ENCODE data around the gene KPNA3.
A peak's percentile ranks its signal among the peaks of the same experiment; 100 is the strongest.
"Not testable (repeated sequence)": the region's sequence is repeated elsewhere in the genome, so short reads cannot be mapped to it uniquely, and the experiment has no call there.

KPNA3 gene

GRCh38 chr13:49807681-49808080 lies 15.2 kb upstream of the KPNA3 start:
- DNase-seq (ENCODE audit: low spot score) = no peak

DNA sequence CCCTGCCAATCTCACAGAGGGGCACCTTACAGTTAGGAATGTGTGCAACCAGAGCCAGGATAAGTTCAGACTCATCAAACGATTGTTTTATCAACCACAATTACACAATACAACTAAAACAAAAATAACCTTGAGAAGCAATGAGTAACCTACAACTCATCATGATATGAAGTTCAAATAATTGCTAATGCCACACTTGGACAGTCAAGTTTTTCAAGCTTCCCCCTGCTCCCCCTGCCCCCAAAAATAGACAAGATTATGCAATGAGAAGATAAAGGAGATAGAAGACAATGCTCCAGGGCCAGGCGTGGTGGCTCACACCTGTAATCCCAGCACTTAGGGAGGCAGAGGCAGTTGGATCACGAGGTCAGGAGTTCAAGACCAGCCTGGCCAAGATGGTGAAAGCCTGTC lies 13.6 kb upstream of the KPNA3 start:
- DNase-seq (ENCODE audit: low spot score) = no peak

DNA sequence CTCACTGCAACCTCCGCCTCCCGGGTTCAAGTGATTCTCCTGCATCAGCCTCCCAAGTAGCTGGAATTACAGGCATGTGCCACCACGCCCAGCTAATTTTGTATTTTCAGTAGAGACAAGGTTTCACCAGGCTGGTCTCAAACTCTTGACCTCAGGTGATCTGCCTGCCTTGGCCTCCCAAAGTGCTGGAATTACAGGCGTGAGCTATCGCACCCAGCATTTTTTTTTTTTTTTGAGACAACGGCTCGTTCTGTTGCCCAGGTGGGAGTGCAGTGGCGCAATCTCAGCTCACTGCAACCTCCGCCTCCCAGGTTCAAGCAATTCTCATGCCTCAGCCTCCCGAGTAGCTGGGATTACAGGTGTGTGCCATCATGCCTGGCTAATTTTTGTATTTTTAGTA lies 10.6 kb upstream of the KPNA3 start:
- DNase-seq (ENCODE audit: low spot score) = not testable (repeated sequence)

GRCh38 chr13:49802426-49802825 lies 9.9 kb upstream of the KPNA3 start:
- no peak for DNase-seq (ENCODE audit: low spot score)

DNA sequence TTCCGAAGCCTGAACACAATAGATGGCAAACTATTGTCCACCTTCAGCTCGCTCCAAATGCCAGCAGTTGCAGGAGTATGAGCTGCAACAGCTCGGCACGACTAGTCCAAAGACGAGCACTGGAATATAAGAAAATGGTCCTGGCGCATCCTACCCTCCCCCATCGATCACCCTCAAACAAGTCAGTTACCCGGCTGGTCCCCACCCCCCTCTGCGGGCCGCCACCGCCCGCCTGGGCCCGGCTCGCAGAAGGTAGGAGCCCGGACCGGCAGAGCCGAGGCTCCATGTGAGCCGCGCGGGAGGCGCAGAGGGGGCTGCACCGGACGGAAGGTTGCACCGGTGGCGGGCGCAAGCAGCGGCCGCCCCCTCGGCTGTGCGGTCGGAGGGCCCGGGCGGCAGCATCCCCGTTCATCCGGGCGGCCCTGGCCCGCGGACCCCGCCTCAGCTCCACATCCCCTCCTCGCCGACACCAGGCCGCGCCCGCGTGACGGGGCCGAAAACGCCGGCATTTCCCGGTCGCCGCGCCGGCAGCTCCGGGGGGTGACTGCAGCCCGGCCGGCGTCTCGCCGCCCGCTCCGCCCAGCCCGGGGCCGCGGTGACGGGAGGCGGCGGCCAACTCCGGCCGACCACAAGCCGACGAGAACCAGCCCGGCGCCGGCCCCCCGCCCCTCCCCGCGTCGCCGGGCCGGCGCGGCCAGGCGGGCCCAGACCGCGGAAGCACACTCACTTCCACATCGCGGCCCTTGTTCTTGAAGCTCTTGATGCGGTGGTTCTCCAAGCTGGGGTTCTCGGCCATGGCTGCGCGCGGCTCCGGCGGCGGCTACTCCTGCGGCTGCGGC lies 552 bp downstream of the KPNA3 start:
- DNase-seq (ENCODE audit: low spot score) = peak; percentile 42

- peak; percentile 25 for DNase-seq (ENCODE audit: low spot score)
Observed at GRCh38 chr13:49791315-49791710, 1.2 kb downstream of the KPNA3 start.

DNA sequence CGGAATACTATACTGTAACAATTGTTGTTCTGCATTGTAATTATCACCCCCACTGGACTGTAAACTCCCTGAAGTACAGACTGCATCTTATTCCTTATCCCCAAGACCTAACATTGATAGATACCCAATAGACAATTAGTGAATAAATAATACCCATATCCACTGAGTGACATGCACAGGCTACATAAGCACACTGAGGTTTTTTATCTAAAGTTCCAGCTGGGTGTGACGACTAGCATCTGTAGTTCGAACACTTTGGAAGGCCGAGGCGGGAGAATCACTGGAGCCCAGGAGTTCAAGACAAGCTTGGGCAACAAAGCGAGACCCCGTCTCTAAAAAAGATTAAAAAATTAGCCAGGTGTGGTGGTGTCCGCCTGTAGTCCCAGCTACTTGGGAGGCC lies 2.5 kb downstream of the KPNA3 start:
- DNase-seq (ENCODE audit: low spot score) = no peak

GRCh38 chr13:49786401-49787008 lies 6.0 kb downstream of the KPNA3 start:
- no peak for DNase-seq (ENCODE audit: low spot score)

- no peak for DNase-seq (ENCODE audit: low spot score)
Observed at GRCh38 chr13:49784886-49785570, 7.5 kb downstream of the KPNA3 start.

DNA sequence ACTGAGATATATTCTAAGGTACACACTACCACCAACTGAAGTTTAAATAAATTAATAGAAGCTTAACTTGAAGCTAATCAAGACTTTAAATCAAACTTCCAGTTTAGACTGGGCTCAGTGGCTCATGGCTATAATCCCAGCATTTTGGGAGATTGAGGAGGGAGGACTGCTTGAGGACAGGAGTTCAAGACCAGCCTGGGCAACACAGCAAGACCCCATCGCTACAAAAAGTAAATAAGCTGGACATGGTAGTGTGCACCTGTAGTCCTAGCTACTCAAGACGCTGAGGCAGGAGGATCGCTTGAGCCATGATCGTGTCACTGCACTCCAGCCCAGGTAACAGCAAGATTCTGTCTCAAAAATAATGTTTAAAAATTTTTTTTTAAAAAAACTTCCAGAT lies 8.6 kb downstream of the KPNA3 start:
- DNase-seq (ENCODE audit: low spot score) = no peak

DNA sequence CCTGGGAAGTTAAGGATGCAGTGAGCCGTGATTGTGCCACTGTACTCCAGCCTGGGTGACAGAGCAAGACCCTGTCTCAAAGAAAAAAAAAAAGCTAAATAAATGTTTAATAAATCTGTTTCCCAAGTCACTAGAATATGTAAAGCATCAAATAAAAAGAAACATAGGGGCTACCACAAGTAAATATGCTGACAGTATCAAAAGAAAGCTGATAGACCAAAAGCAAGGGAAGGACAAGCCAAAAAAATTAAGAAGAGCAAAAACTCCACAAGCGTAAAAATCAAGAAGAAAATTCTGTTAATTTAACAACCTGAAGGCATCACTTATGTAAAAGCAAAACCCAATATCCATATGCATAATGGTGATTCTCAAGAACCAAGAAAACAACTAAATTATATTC lies 9.7 kb downstream of the KPNA3 start:
- no peak for DNase-seq (ENCODE audit: low spot score)

DNA sequence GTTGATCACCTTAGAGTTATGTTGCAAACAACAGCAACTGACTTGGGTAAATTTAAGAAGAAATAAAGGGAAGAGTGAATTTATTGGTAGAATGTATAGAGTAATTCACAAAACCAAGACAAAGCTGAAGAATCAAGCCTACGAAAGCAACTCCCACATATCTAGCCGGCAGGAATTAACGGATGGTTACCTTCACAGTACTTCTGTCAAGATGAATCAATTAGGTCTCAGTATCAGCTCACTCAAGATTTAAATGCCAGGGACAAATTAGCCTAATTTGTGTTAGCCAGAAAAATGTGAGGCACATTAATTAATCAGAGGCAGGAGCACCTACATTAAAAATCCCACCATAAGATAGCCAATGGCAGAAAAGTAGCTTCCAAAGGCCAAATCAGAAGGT lies 10.7 kb downstream of the KPNA3 start:
- DNase-seq (ENCODE audit: low spot score) = no peak

- no peak for DNase-seq (ENCODE audit: low spot score)
Observed at GRCh38 chr13:49779721-49780120, 12.8 kb downstream of the KPNA3 start.

GRCh38 chr13:49777746-49778614 lies 14.5 kb downstream of the KPNA3 start:
- DNase-seq (ENCODE audit: low spot score) = no peak

DNA sequence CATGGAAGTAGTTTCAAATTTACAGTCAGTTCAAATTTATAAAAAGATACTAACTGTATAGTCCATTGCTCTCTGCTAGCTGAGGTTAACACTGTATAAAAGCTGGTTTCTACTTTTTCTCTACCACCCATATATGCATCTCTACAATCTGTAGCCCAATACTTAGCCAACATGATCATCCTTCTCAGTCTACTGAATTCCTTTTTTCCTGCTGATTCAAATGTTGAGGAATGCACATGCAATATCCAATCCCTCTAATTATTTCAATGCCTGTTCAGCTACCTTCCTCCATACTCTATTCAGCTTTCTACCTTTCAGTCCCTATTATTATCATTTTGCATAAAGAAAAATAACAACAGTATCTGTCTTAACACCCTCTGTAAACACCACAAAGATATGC lies 15.6 kb downstream of the KPNA3 start:
- DNase-seq (ENCODE audit: low spot score) = no peak

DNA sequence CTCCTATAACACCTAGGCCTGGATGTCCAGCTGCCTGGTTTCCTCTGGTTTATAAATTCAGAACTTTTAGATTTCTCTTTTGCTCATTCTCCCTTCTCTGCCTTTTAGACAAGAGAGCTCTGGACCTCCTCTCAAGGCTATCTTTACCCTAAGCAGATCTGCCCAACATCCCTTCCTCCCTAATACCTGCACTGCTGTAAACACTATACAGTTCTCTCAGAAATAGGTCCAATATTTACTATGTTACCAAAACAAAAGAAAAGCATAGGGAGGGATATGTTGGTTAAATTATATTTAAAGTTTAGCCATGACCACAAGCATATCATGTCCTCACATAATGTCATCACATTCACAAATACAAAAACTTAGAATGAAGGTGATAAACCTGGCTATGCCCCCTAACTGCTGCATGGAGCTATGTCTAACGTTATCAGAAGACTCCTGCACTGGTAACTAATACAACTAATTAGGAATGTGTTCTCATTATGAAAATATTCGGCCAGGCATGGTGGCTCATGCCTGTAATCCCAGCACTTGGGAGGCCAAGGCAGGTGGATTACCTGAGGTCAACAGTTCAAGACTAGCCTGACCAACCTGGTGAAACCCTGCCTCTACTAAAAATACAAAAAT lies 18.0 kb downstream of the KPNA3 start:
- DNase-seq (ENCODE audit: low spot score) = no peak

DNA sequence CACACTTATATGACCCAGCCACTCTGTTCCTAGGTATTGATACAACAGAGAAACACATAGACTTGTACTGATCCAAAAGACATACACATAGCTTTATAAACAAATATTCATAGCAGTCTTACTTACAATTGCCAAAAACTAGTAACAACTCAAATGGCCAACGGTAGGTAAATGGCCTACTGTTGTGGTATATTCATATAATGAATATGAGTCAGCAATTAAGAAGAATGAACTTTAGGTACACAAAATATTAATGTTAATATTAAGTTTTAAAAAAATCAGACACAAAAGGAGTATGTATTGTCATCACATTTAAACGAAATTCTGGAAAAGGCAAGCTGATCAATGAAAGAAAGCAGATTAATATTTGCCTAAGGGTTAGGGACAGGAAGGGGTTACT lies 19.7 kb downstream of the KPNA3 start:
- no peak for DNase-seq (ENCODE audit: low spot score)

DNA sequence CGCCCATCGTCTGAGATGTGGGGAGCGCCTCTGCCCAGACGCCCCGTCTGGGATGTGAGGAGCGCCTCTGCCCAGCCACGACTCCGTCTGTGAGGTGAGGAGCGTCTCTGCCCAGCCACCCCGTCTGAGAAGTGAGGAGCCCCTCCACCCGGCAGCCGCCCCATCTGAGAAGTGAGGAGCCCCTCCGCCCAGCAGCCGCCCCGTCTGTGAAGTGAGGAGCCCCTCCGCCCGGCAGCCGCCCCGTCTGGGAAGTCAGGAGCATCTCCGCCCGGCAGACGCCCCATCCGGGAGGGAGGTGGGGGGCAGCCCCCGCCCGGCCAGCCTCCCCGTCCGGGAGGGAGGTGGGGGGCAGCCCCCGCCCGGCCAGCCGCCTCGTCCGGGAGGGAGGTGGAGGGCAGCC lies 30.7 kb downstream of the KPNA3 start:
- DNase-seq (ENCODE audit: low spot score) = not testable (repeated sequence)

DNA sequence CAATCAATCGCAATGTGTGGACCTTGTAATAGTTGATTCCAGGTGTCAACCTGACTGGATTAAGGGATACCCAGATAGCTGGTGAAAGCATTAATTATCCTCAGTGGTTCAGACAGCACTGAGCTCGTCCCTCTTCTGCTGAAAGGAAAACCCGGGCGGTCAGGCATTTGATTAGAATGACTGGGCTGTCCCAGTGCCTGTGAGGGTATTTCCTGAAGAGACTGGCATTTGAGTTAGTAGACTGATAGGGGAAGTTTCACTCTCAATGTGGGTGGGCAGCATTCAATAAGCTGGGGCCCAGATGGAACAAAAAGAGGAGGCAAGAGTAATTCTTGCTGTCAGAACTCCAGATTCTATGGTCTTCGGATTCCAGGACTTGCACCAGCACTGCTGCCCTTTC lies 31.9 kb downstream of the KPNA3 start:
- no peak for DNase-seq (ENCODE audit: low spot score)

GRCh38 chr13:49759503-49759902 lies 33.0 kb downstream of the KPNA3 start:
- no peak for DNase-seq (ENCODE audit: low spot score)

- no peak for DNase-seq (ENCODE audit: low spot score)
Observed at GRCh38 chr13:49756263-49756662, 36.2 kb downstream of the KPNA3 start.

DNA sequence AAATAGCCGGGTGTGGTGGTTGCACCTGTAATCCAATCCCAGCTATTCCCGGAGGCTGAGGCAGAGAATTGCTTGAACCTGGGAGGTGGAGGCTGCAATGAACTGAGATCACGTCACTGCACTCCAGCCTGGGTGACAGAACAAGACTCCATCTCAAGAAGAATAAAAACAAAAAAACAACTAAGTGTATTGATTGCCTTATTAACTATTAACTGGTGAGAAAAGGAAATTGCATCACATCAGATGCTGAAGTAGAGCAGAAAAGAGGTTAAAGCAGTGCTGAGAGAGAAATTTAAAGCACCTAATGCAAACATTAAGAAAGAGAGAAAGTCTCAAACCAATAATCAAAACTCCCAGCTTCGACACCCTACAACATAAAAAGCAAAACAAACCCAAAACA lies 38.3 kb downstream of the KPNA3 start:
- no peak for DNase-seq (ENCODE audit: low spot score)

All from activated CD4-positive, alpha-beta T cell treated with anti-CD3 and anti-CD28 coated beads, Interleukin-2, Interleukin-4, amounts not matched to agents 100 ng/mL and 50 ng/mL, durations not matched to agents 16 hours and 8 hours (primary cell).